PC-9 (cell line): ENCODE results near the gene KLHL26.

ENCODE experiments used
- CTCF ChIP-seq: fragments of 200-600 bp; sonication (generic); conservative IDR thresholded peaks from 2 replicates; pipeline ENCODE4 v1.6.1; 2017; ENCODE audit warnings: mixed run types, antibody characterized with exemption, mild to moderate bottlenecking, moderate library complexity
- EZH2 ChIP-seq: fragments of 200-600 bp; sonication (generic); IDR thresholded peaks from 2 replicates; pipeline ENCODE4 v1.8.0; 2017; ENCODE audit warnings: antibody characterized with exemption, low read depth

GRCh38 chr19:18685597-18686190 is 48.9 kb downstream of the KLHL26 start:
- TF ChIP-seq CTCF = no peak
- no peak for TF ChIP-seq EZH2
